H1 (cell line): Measurements from ENCODE around the gene GMIP. TPM values are rescaled to one million over a fixed set of nuclear protein-coding genes. Genes with fewer than 3 reads are reported as not detected.

Experiments used
- CTCF ChIA-PET: fragments of 300-600 bp; sonication (Branson Sonifier 250); formaldehyde crosslinking; loops from one replicate; lab custom pipeline; 2021; ENCODE audit not compliant: partially characterized antibody; lab: Charles Lee
- POLR2A ChIA-PET: fragments of 300-600 bp; sonication (Branson Sonifier 250); formaldehyde crosslinking; loops from one replicate; lab custom pipeline; 2021; ENCODE audit warnings: inconsistent platforms; ENCODE audit not compliant: partially characterized antibody; lab: Charles Lee
- DNase-seq, 2 experiments: peaks; one replicate each; pipeline versions ENCODE4 v3.0.0 to v3.0.0-alpha.2; 2010 to 2022; ENCODE audit warnings: low spot score in 2 of 2, low read depth in 1 of 2, mixed read lengths in 1 of 2
- FAIRE-seq: peaks from 2 replicates; lab custom pipeline; 2011; peaks lifted over from hg19 to GRCh38; lab: Jason Lieb, UNC
- H2AFZ ChIP-seq: 2 replicates; pipeline ENCODE4 v1.8.1; 2012; ENCODE audit warnings: low read length, inconsistent platforms
- H2AK5ac ChIP-seq: 2 replicates; pipeline ENCODE4 v1.6.1; 2013; ENCODE audit warnings: low read depth, low read length
- H2BK120ac ChIP-seq: replicated peaks from 2 replicates; pipeline ENCODE3; 2013; ENCODE audit warnings: low read depth, low read length, inconsistent platforms
- H2BK12ac ChIP-seq: 2 replicates; pipeline ENCODE4 v1.6.1; 2013; ENCODE audit warnings: low read depth, low read length
- H2BK15ac ChIP-seq: 2 replicates; pipeline ENCODE4 v1.6.1; 2013; ENCODE audit warnings: low read length
- H2BK20ac ChIP-seq: 2 replicates; pipeline ENCODE4 v1.6.1; 2013; ENCODE audit warnings: low read length
- H2BK5ac ChIP-seq: 2 replicates; pipeline ENCODE4 v1.6.1; 2013; ENCODE audit warnings: low read depth, low read length
- H3K14ac ChIP-seq: 2 replicates; pipeline ENCODE4 v1.6.1; 2013; ENCODE audit warnings: inconsistent platforms; ENCODE audit not compliant: insufficient read length
- H3K18ac ChIP-seq: 2 replicates; pipeline ENCODE4 v1.6.1; 2013; ENCODE audit warnings: low read length; ENCODE audit errors: extremely low read depth
- H3K23ac ChIP-seq: 2 replicates; pipeline ENCODE4 v1.6.1; 2013; ENCODE audit warnings: inconsistent platforms; ENCODE audit not compliant: insufficient read length
- H3K23me2 ChIP-seq: 2 replicates; pipeline ENCODE4 v1.6.1; 2013; ENCODE audit warnings: low read depth, low read length
- H3K27ac ChIP-seq: 2 replicates; pipeline ENCODE4 v1.6.1; 2011; ENCODE audit warnings: low read depth, low read length, inconsistent platforms
- H3K27me3 ChIP-seq, 4 experiments: replicated peaks in 1 of 4; 1 replicate in 1 of 4; 2 replicates in 3 of 4; pipeline versions ENCODE4 v1.6.1 to v1.8.1; 2011 to 2013; ENCODE audit warnings: low read length in 3 of 4, mild to moderate bottlenecking in 3 of 4, inconsistent platforms in 2 of 4, mixed read lengths in 2 of 4, moderate library complexity in 1 of 4; ENCODE audit not compliant: control insufficient read depth in 3 of 4, insufficient read depth in 3 of 4; ENCODE audit errors: extremely low read depth in 1 of 4
- H3K36me3 ChIP-seq, 4 experiments: 2 replicates each; pipeline versions ENCODE4 v1.6.1 to v1.8.1; 2011 to 2013; ENCODE audit warnings: mild to moderate bottlenecking in 4 of 4, low read length in 3 of 4, moderate library complexity in 2 of 4, control low read depth in 1 of 4, inconsistent platforms in 1 of 4; ENCODE audit not compliant: insufficient read depth in 4 of 4, control insufficient read depth in 2 of 4
- H3K4ac ChIP-seq: replicated peaks from 2 replicates; pipeline ENCODE3; 2013; ENCODE audit warnings: low read length, low read depth, mixed read lengths, inconsistent platforms; ENCODE audit not compliant: insufficient read length
- H3K4me1 ChIP-seq, 4 experiments: replicated peaks in 1 of 4; 1 replicate in 1 of 4; 2 replicates in 3 of 4; pipeline versions ENCODE4 v1.6.1 to v1.8.1; 2011 to 2013; ENCODE audit warnings: low read length in 3 of 4, inconsistent platforms in 2 of 4, mixed read lengths in 1 of 4; ENCODE audit not compliant: insufficient read depth in 4 of 4, control insufficient read depth in 3 of 4
- H3K4me2 ChIP-seq, 2 experiments: 2 replicates each; pipeline versions ENCODE4 v1.6.1 to v1.8.1; 2011 to 2013; ENCODE audit warnings: low read depth in 2 of 2, low read length in 2 of 2, control low read depth in 1 of 2, inconsistent platforms in 1 of 2, mild to moderate bottlenecking in 1 of 2; ENCODE audit not compliant: insufficient read depth in 1 of 2
- H3K4me3 ChIP-seq, 4 experiments: fragments of 200-600, 300-600 bp in 1 of 4; sonication (generic), shearing (Covaris generic), sonication (Bioruptor Twin) in 1 of 4; 2 replicates each; pipeline versions ENCODE4 v1.5.1 to v1.8.1; 2011 to 2016; ENCODE audit warnings: low read length in 4 of 4, low read depth in 3 of 4, control low read depth in 2 of 4, inconsistent platforms in 2 of 4, mild to moderate bottlenecking in 2 of 4, mixed read lengths in 1 of 4, moderate library complexity in 1 of 4; ENCODE audit not compliant: insufficient read depth in 2 of 4; ENCODE audit errors: extremely low read depth in 1 of 4
- H3K56ac ChIP-seq: replicated peaks from 2 replicates; pipeline ENCODE3; 2013; ENCODE audit warnings: low read depth, mild to moderate bottlenecking, mixed read lengths, low read length, inconsistent platforms; ENCODE audit not compliant: insufficient read length
- H3K79me1 ChIP-seq: 2 replicates; pipeline ENCODE4 v1.6.1; 2013; ENCODE audit warnings: low read depth, low read length, control low read depth
- H3K79me2 ChIP-seq, 2 experiments: 2 replicates each; pipeline versions ENCODE4 v1.6.1 to v1.8.1; 2012 to 2013; ENCODE audit warnings: low read length in 2 of 2, mild to moderate bottlenecking in 2 of 2, inconsistent platforms in 1 of 2; ENCODE audit not compliant: insufficient read depth in 2 of 2, control insufficient read depth in 1 of 2
- H3K9ac ChIP-seq, 4 experiments: replicated peaks in 1 of 4; 1 replicate in 1 of 4; 2 replicates in 3 of 4; pipeline versions ENCODE4 v1.6.1 to v1.8.1; 2011 to 2013; ENCODE audit warnings: low read depth in 3 of 4, low read length in 3 of 4, control low read depth in 2 of 4, mild to moderate bottlenecking in 2 of 4, moderate library complexity in 2 of 4, inconsistent platforms in 1 of 4; ENCODE audit errors: extremely low read depth in 1 of 4
- H3K9me3 ChIP-seq, 2 experiments: 2 replicates each; pipeline versions ENCODE4 v1.6.1 to v1.8.1; 2012 to 2013; ENCODE audit warnings: mild to moderate bottlenecking in 2 of 2, moderate library complexity in 2 of 2, control low read depth in 1 of 2, inconsistent platforms in 1 of 2, low read depth in 1 of 2, low read length in 1 of 2, mixed read lengths in 1 of 2; ENCODE audit not compliant: insufficient read depth in 2 of 2
- H4K20me1 ChIP-seq, 2 experiments: replicated peaks in 1 of 2; 2 replicates each; pipeline versions ENCODE3 to v1.8.1; 2011 to 2013; ENCODE audit warnings: inconsistent platforms in 2 of 2, low read length in 2 of 2, mild to moderate bottlenecking in 1 of 2; ENCODE audit not compliant: insufficient read depth in 2 of 2, control insufficient read depth in 1 of 2
- H4K5ac ChIP-seq: 2 replicates; pipeline ENCODE4 v1.6.1; 2013; ENCODE audit warnings: low read length, low read depth, mixed read lengths, inconsistent platforms; ENCODE audit not compliant: insufficient read length
- H4K8ac ChIP-seq: 2 replicates; pipeline ENCODE4 v1.8.0; 2013; ENCODE audit warnings: mild to moderate bottlenecking, moderate library complexity, low read length, inconsistent platforms; ENCODE audit not compliant: insufficient read depth; ENCODE audit errors: extremely low read depth
- H4K91ac ChIP-seq: replicated peaks from 2 replicates; pipeline ENCODE3; 2013; ENCODE audit warnings: low read length, mixed read lengths, inconsistent platforms; ENCODE audit not compliant: insufficient read length
- GABPA ChIP-seq: IDR thresholded peaks from 2 replicates; pipeline ENCODE4 v1.6.1; 2011; ENCODE audit warnings: mild to moderate bottlenecking, low read length, moderate library complexity, borderline replicate concordance; ENCODE audit not compliant: insufficient read depth
- GTF2F1 ChIP-seq: IDR thresholded peaks from 2 replicates; pipeline ENCODE4 v1.6.1; 2012; ENCODE audit warnings: low read depth, low read length, improper control_type of control experiment, borderline replicate concordance
- KDM5A ChIP-seq: fragments of 200-600 bp; IDR thresholded peaks from 2 replicates; pipeline ENCODE4 v1.7.1; 2012; ENCODE audit warnings: mild to moderate bottlenecking, low read length, inconsistent platforms, mixed read lengths
- TCF12 ChIP-seq: IDR thresholded peaks from 2 replicates; pipeline ENCODE4 v1.6.1; 2011; ENCODE audit warnings: low read depth, mild to moderate bottlenecking, low read length
- WGBS, 2 experiments: shearing (Covaris generic) in 1 of 2; methylation state at CpG; one replicate each; pipeline versions ENCODE4 v1.1.6 to v1.1.7; 2013 to 2015; ENCODE audit warnings: low lambda C conversion rate in 2 of 2, mixed read lengths in 2 of 2, inconsistent platforms in 1 of 2, low coverage in 1 of 2, missing lambda C conversion rate in 1 of 2; ENCODE audit not compliant: insufficient replicate concordance in 2 of 2, insufficient coverage in 1 of 2, insufficient read length in 1 of 2; ENCODE audit errors: extremely low coverage in 1 of 2, missing lambda C conversion rate in 1 of 2; 5-methylcytosine and 5-hydroxymethylcytosine counted together
- polyA plus RNA-seq, 7 experiments: library from polyadenylated mRNA; depleted of rRNA in 3 of 7; stranded (reverse) in 5 of 7; unstranded in 2 of 7; fragments of >200 nt in 5 of 7; fragments of 200-250 nt in 2 of 7; gene quantifications; 1 replicate in 5 of 7; 2 replicates in 1 of 7; 4 replicates in 1 of 7; pipeline versions ENCODE4 v1.2.1 to v1.2.3, GENCODE V29; 2011 to 2013; ENCODE audit warnings: missing spikeins in 2 of 7, mixed read lengths in 2 of 7
- total RNA-seq: library from RNA; stranded (reverse); fragmentation: NEBNext Ultra II Directional; extraction: Animal tissue kit (Norgen Biotek cat#: 25700); gene quantifications from 2 replicates; pipeline ENCODE4 v1.2.1, GENCODE V29; 2021

Gene GMIP
- total and polyA plus RNA-seq, 2 of the 8 experiments (the other 6 are each of a cell fraction or from before 2014, with no cell fraction given) = 5.7 to 18.1 TPM

GRCh38 chr19:19633711-19634515, 9.5 kb downstream of the GMIP start:
- Histone ChIP-seq H3K36me3 (peaks cover 4 to 12% (median 11%) of the 10 kb centered on the region in 4 experiments; a peak in 7 of 8 replicates), H4K8ac (no peak overlapping the region; the same call in 1 of the 2 replicates), H3K79me1 (peaks cover 2% of the 10 kb centered on the region; the same call in 1 of the 2 replicates), H2BK120ac (no peak overlapping the region), H3K27ac (no peak overlapping the region), H2BK15ac (no peak overlapping the region), H2AFZ (no peak overlapping the region), H3K9me3 (no peaks in the 10 kb centered on the region), H3K18ac (no peak overlapping the region), H3K4ac (no peak overlapping the region), H4K91ac (no peak overlapping the region), H3K27me3 (no peaks in the 10 kb centered on the region), H4K20me1 (peaks cover 0 to 9% of the 10 kb centered on the region in 2 experiments), H3K9ac (no peak overlapping the region), H2AK5ac (no peak overlapping the region), H3K14ac (no peak overlapping the region), H3K4me3 (no peak overlapping the region), H2BK12ac (no peak overlapping the region), H4K5ac (no peak overlapping the region), H3K4me1 (peaks cover 0 to 8% (median 6%) of the 10 kb centered on the region in 4 experiments; a peak in 5 of 7 replicates), H3K4me2 (no peak overlapping the region), H2BK5ac (no peak overlapping the region), H3K23me2 (peaks cover under 1% of the 10 kb centered on the region; the same call in 1 of the 2 replicates), H3K56ac (no peak overlapping the region), H3K79me2 (no peaks in the 10 kb centered on the region), H2BK20ac (no peak overlapping the region), H3K23ac (no peak overlapping the region)
- CTCF ChIA-PET = interaction anchor here (1.2 to 2.5 kb wide), 2 partner anchors 10 to 30 kb away, joined by 3 to 9 read pairs; partner anchors contain the start of gene GMIP
- 93% methylated on average over 18 of the region's 22 CpGs; no CpG with 5 or more reads in 1 of the 2 experiments for WGBS, 2 experiments
- FAIRE-seq = no peak
- TF ChIP-seq TCF12 (no peak), GTF2F1 (no peak), KDM5A (no peak), GABPA (no peak)
- no peak for DNase-seq
- POLR2A ChIA-PET = interaction anchor here (0.8 to 1.6 kb wide), 5 partner anchors 10 to 82 kb away, joined by 3 to 5 read pairs (median 3); partner anchors contain the start of gene ATP13A1
